GM21737 (cell line): ENCODE data around the gene EPS15.
"Not testable (repeated sequence)": the region's sequence is repeated elsewhere in the genome, so short reads cannot be mapped to it uniquely, and the experiment has no call there.

Source experiments
- ATAC-seq: cut with Tn5 transposase; IDR thresholded peaks from one replicate; pipeline ENCODE4 v1.9.1; 2021; ENCODE audit warnings: mild to moderate bottlenecking, moderate library complexity; ENCODE audit not compliant: unreplicated experiment

EPS15 gene

GRCh38 chr1:51474832-51475620, 44.0 kb downstream of the EPS15 start:
- ATAC-seq = not testable (repeated sequence)

- ATAC-seq = no peak
Observed at GRCh38 chr1:51473331-51474115, 45.5 kb downstream of the EPS15 start.

GRCh38 chr1:51472359-51472758, 46.7 kb downstream of the EPS15 start:
- no peak for ATAC-seq

- no peak for ATAC-seq
Observed at GRCh38 chr1:51469518-51469917, 49.5 kb downstream of the EPS15 start.

- ATAC-seq = no peak
Observed at GRCh38 chr1:51464828-51465227, 54.2 kb downstream of the EPS15 start.

- ATAC-seq = no peak
Observed at GRCh38 chr1:51463561-51463960, 55.5 kb downstream of the EPS15 start.

GRCh38 chr1:51462289-51462688, 56.8 kb downstream of the EPS15 start:
- ATAC-seq = not testable (repeated sequence)

- no peak for ATAC-seq
Observed at GRCh38 chr1:51454554-51454953, 64.5 kb downstream of the EPS15 start.

GRCh38 chr1:51453010-51453409, 66.1 kb downstream of the EPS15 start:
- ATAC-seq = no peak

GRCh38 chr1:51448844-51449454, 70.1 kb downstream of the EPS15 start:
- ATAC-seq = not testable (repeated sequence)

GRCh38 chr1:51445351-51446090, 73.5 kb downstream of the EPS15 start:
- no peak for ATAC-seq

GRCh38 chr1:51444534-51445192, 74.4 kb downstream of the EPS15 start:
- no peak for ATAC-seq

- no peak for ATAC-seq
Observed at GRCh38 chr1:51444096-51444495, 75.0 kb downstream of the EPS15 start.

GRCh38 chr1:51443555-51443954, 75.5 kb downstream of the EPS15 start:
- ATAC-seq = no peak

- no peak for ATAC-seq
Observed at GRCh38 chr1:51442616-51443015, 76.5 kb downstream of the EPS15 start.

GRCh38 chr1:51442198-51442597, 76.9 kb downstream of the EPS15 start:
- no peak for ATAC-seq

- no peak for ATAC-seq
Observed at GRCh38 chr1:51439895-51440294, 79.2 kb downstream of the EPS15 start.

GRCh38 chr1:51439053-51439452, 80.0 kb downstream of the EPS15 start:
- no peak for ATAC-seq

GRCh38 chr1:51437391-51437790, 81.7 kb downstream of the EPS15 start:
- not testable (repeated sequence) for ATAC-seq

GRCh38 chr1:51435878-51436277, 83.2 kb downstream of the EPS15 start:
- no peak for ATAC-seq
